Activated T-cell treated with anti-CD3 and anti-CD28 coated beads, Interleukin-2, amount 50 U/mL, for 48 hours (primary cell): ENCODE measurements around the gene CFAP97D1.

Experiments
- DNase-seq, 2 experiments: peaks; one replicate each; pipeline ENCODE4 v3.0.0-alpha.2; 2020

Gene CFAP97D1

GRCh38 chr17:43800736-43801135 lies 20.5 kb downstream of the CFAP97D1 start:
- DNase-seq = no peak

DNA sequence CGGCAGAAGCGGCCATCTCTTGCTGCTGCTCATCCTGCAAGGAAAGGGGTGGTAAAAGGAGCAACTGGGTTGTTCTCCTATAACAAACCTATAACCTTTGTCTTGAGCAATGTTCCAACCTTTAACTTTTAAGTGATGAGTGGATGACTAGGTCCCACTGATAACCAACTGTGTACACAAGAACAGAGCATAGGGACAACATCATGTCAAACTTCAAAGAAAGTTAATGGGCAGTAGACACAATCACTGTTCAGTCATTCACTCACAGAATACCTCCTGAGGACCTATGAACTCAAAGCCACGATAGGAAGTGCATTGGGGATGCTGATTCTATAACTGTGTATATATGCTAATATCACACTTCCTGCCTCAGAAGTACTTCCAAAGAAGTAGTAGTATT lies 21.6 kb downstream of the CFAP97D1 start:
- DNase-seq = no peak

DNA sequence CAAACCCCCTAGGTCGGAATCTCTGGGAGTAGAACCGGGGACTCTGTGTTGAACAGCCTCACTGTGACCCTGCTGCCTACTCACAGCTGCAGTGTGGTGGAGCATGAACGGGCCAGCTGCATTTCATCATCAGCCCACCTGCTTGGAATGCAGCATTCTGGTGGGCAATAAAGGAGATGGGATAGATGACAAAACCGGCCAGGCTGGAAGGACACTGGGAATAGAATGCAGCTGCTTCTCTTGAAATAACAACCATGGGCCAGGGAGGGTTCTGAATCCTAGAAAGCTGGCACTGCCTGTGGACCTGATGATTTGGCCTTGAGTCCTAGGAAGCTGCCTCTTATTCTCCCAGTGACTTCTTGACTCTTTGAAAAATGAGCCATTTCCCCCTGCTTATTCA lies 23.5 kb downstream of the CFAP97D1 start:
- no peak for DNase-seq

GRCh38 chr17:43805117-43805516 lies 24.9 kb downstream of the CFAP97D1 start:
- no peak for DNase-seq

DNA sequence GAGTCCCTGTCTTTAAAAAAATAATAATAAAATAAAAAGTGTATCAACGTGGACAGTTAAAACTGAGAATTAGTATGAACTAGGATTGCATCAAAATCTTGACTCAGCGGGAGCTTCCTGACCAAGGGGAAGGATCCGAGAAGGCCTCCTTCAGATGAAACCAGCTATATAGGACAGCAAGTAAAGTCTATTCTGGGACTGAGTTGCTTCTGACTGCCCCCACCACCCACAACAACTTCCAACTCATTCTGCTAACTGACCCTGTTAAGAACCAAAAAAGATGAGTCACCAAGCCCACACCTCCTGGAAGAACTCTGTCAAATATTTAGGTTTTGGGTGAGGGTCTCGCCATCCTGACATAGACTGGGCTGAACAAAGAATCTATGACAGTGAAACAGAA lies 27.8 kb downstream of the CFAP97D1 start:
- no peak for DNase-seq

DNA sequence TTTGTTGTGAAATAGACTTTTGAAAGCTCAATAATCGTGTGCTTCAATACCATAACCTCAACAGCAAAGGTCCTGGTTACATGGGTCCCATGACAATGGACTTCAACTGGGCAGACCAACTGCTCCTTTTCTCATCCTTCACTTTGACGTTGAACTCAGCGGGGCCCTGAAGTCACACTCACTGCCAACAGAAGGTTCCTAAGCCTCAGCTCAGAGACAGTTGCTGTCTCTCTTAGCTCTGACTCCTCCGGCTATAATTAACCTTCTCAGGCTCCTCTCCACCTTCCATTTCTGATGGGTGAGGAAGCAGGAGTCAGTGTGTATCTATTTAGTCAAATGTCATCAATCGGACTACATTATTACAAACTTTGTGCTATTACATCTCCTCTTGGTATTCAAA lies 28.9 kb downstream of the CFAP97D1 start:
- no peak for DNase-seq

DNA sequence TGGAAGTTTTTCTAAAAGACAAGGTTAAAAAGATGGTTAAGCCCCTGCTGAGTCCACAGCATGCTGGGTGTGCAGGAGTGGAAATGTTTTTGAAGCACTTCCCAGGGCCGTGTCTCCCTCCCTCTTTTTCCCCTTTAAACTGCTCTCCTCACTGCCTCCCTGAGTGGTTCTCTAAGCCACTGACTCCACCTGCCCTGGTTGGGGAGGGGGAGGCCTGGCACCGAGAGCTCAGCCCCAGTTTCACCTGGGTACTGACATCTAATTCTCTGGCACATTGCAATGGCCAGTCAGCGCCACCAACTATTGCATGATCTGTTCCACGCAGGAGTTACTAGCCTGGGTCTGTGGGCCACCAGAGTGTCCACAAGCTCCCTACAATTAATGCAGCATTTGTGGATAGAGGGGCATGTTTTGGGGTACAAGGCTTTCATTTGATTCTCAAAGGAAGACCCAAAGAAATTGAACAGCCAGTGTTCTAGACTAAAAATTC lies 30.0 kb downstream of the CFAP97D1 start:
- DNase-seq = no peak

DNA sequence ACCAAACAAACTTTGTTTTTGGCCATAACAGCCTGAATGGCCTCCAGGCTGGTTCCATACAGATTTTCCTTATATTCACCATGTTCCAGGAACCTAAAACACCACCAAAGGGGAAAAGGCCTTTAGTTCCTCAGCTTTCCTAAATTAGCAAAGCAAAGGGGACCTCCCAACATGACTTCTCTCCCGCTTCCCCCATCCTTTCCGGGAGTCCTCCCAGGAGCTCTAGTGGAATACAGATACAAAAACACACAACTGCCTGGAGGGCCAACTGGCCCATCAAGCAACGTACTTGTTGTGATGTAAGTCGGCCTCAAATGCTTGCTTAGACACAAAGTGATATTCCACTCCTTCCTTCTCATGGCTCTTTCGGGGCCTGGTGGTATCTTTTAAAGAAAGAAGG lies 30.6 kb downstream of the CFAP97D1 start:
- no peak for DNase-seq

- DNase-seq = no peak
Measured at GRCh38 chr17:43812396-43813265, 32.4 kb downstream of the CFAP97D1 start.

DNA sequence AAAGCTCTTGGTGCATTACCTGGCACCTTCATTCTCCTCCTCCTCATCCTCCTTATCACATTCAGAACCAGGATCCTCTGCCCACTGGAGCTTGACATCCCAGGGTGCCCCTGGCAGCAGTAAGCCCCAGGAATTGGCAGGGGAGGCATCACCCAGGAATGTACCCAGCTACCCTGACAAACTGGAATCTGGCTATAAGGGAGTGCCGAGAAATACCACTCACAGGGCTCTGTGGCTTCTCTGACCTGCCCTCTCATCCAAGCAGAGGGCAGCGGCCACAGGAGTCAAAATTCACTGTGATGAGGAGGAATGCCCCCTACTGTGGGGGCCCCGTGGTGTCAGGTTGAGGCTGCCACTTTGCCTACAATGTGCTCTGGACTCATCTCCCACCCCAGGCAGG lies 33.2 kb downstream of the CFAP97D1 start:
- DNase-seq = no peak

- no peak for DNase-seq
Measured at GRCh38 chr17:43814026-43814425, 33.8 kb downstream of the CFAP97D1 start.

DNA sequence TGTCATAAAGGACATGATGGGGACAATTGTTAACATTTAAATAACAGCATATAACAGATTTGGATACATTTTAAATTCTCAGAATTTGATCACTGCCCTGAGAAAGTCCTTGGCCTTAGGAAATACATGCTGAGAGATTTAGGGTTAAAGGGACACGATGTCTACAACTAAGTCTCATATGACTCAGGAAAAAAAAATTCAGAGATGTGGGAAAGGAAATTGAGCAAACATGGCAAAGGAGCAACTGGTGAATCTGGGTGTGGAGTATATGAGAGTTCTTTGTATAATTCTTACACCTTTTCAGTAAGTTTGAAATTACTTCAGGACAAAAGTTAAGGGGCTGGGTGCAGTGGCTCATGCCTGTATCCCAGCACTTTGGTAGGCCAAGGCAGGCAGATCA lies 34.5 kb downstream of the CFAP97D1 start:
- no peak for DNase-seq

- DNase-seq = no peak
Measured at GRCh38 chr17:43816336-43817320, 36.4 kb downstream of the CFAP97D1 start.

DNA sequence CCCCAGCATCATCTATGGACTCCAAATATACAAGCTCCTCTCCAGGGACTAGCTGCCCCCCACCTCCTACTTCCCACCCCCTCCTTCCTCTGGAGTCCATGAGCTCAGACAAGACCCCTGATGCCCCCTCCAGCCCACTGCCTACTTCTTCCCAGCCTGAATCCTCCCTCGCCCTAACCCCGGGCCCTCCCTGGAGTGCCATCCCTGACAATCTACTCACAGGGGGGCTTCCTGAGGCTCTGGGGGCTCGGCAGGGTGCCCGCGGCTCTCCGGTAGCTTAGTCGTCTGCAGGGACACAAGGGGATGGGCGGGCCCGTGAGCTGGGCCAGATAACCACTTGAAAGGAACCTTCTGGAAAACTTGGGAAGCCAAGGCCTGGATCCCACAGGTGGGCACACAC lies 37.6 kb downstream of the CFAP97D1 start:
- DNase-seq = no peak

DNA sequence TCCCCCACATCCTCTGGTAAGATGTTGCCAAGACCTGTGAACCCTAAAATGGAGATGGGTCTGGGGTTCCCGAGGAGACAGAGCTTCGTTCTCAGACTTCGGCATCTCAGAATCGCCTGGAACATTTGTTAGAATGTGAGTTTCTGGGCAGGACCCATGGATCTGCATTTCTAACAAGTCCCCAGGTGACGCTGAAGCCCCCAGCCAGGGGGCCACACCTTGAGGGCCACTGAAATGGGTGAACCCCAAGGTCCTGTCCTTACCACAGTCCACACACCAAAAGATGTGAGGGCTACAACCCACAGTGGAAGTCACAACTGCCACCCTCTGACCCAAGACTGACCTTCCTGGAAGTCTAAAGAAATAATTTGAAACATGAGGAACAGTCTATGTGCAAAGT lies 38.7 kb downstream of the CFAP97D1 start:
- no peak for DNase-seq

DNA sequence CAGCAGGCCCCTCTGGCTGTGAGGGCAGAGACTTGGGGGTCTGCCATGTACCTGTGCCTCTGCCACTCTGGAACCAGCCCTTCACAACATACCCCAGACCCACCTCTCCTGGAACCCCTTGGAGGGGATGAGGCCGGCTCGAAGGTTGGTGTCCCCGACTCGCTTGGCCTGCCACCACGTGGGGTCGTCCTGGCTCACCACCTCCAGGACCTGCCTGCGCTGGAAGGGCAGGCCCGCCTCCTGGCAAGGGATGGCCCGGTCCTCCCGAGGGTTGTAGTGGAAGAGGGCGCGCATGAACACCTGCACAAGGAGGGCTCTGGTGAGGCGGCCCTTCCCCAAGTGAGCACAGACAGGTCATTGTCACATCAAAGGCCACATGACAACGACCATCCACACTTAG lies 40.5 kb downstream of the CFAP97D1 start:
- no peak for DNase-seq

DNA sequence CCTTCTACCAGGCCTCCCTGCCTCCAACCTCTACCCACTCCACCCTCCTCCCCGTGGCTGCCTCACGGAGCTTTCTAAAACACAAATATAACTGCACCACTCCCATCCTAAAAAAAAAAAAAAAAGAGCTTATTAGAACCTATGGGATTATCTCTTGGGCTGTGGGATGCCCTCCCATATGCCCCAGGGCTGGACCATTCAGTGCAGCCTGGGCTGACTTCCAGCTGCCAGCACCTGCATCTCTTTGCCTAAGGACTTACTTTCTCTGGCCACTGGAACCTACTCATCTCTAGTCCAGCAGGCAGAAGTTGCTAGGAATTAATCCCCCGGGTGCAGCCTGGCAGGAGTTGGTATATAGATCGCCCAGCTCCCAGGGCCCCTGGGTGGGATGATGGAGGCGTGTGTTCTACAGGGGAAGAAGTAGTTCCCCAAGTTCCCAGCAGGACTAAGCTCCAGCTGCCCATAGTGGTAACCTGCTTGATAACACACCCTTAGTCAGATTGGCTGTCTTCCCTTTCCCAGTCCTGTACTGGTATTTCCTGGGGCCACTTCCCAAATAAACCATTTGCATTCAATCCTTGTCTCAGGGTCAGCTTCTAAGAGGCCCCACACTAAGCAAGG lies 42.4 kb downstream of the CFAP97D1 start:
- no peak for DNase-seq

- DNase-seq = no peak
Measured at GRCh38 chr17:43823350-43824084, 43.3 kb downstream of the CFAP97D1 start.

GRCh38 chr17:43825567-43825966 lies 45.3 kb downstream of the CFAP97D1 start:
- no peak for DNase-seq

- DNase-seq = no peak
Measured at GRCh38 chr17:43826206-43826605, 46.0 kb downstream of the CFAP97D1 start.

DNA sequence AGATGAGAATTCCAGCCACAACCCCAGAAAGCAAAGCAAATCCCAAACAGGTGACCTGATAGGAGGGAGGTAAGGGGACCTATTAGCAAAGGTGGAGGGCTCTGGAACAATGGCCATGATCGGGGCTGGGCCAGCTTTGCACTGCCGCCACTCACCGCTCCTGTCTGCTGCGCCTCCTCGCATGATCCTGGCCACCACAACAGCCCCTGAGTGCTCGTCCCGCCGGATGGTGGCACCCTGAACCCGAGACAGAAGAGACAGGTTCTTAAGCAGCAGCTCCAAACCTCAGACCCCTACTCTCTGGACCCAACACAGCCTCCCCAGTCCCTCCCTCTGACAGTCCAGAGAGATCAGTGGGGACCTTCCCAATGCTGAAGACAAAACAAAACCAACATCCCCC lies 47.4 kb downstream of the CFAP97D1 start:
- DNase-seq = no peak

DNA sequence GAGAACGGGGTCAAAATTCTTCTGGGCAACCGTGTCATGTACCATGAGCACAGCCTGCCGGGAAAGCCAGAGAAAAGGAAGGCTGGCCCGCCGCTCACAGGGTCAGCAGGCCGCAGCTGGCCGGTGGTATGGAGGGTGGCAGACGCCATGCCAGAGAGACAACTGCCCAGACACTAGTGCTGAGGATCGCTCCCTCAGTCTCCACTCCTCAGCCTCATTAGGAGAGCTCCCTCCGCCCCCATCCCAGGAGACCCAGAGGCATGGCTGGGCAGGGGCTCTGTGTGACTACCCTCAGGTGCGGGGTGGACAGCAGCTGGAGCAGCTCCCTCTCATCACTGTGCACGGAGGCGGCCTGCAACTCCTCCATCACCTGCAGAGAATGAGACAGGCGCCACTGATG lies 49.5 kb downstream of the CFAP97D1 start:
- no peak for DNase-seq
